Tongue (tissue), 2 donors: Measurements from ENCODE around the gene CPXM2. TPM values are rescaled to one million over a fixed set of nuclear protein-coding genes. Genes with fewer than 3 reads are reported as not detected.

Source experiments
- DNase-seq: peaks from one replicate; pipeline ENCODE4 v3.0.0-alpha.2; 2015
- total RNA-seq: library from RNA; depleted of rRNA; stranded (reverse); fragments of >200 nt; gene quantifications from one replicate; pipeline ENCODE4 v1.2.3, GENCODE V29; 2014

The CPXM2 gene
- total RNA-seq, 1 donor from 2014 or later, result 7.8 TPM

- DNase-seq, result no peak
Measured at GRCh38 chr10:123771877-123772644, 119.5 kb downstream of the CPXM2 start.

GRCh38 chr10:123769647-123770046 lies 122.0 kb downstream of the CPXM2 start:
- no peak for DNase-seq

DNA sequence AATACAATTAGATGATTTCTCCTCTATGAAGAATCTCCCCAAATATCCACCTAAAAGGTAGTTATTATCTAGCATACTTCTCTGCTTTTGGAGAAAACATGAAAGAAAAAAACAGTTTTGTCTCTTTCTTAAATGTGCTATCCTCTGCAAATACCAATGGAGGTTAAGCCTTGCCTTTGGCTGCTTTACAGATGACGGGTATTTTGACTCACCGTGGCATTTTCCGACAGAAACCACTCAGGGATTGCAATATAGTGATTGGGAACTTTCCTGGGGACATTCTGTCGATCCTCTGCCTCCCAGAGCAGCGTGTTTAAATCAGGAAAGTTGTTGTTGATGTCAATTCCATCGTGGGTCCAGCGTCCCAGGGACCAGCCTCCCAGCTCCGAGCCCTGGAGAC lies 124.8 kb downstream of the CPXM2 start:
- DNase-seq, result no peak

DNA sequence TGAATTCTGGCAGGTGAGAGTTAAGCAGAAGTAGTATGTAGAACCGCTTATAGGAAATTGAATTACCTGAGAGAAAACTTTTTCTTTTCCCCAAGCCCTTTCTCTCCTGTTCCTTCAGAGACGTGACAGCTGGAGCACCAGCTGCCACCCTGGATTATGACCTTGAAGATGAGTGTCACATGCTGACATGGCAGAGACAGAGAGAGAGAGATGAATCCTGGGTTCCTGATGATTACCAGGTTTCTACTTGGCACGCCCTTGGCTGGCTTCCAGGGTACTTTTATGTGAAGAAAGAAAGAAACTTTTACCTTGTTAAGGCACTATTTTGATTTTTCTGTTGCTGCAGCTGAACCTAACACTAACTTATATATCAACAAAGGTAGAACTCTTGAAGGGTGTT lies 125.6 kb downstream of the CPXM2 start:
- peak; percentile 40 for DNase-seq

- DNase-seq, result no peak
Measured at GRCh38 chr10:123761666-123762230, 129.9 kb downstream of the CPXM2 start.

GRCh38 chr10:123761038-123761428 lies 130.6 kb downstream of the CPXM2 start:
- DNase-seq, result no peak

- DNase-seq, result no peak
Measured at GRCh38 chr10:123760356-123761037, 131.1 kb downstream of the CPXM2 start.

DNA sequence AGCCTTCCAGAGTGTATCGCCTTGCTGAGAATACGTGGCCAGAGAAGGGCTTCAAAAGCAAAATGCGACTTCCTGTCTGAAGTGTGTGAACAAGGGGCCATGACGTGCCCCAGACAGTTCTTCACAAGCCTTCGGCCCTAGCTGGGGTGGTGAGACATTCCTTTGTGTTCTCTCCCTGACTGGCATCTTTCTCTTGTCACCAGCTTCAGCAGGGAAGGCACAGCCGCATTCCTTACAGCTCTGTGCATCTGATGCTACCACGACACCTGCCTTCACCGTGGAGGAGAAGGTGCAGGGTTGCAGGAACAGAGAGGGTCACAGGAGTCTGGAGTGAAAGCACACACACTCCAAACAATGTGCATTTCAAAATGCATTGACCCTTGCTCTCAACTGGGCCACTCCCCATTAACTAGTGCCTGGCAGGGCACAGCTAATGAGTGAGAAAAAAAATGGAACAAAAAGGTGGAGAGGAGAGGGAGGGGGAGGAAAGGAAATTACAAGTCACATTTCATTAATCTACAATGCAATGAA lies 132.0 kb downstream of the CPXM2 start:
- no peak for DNase-seq

DNA sequence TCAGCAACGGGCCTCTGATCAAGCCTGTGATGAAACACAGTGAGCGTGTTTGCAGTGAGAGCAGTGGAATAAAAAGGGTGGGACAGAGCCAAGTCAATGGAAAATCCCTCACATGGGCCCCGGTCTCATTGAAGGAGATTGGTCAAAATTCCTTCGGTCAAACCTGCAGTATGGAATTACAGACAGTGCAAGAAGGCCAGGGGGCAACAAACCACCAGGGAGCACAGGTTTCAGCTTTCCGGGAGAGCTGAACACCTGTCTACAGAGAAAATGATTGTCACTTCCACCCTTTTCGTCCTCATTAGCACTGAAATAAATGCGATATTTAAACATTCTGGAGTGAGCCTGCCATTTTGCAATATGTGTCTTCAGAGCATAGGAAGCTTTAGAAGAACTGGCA lies 132.6 kb downstream of the CPXM2 start:
- no peak for DNase-seq

GRCh38 chr10:123757853-123758252 lies 133.8 kb downstream of the CPXM2 start:
- no peak for DNase-seq

DNA sequence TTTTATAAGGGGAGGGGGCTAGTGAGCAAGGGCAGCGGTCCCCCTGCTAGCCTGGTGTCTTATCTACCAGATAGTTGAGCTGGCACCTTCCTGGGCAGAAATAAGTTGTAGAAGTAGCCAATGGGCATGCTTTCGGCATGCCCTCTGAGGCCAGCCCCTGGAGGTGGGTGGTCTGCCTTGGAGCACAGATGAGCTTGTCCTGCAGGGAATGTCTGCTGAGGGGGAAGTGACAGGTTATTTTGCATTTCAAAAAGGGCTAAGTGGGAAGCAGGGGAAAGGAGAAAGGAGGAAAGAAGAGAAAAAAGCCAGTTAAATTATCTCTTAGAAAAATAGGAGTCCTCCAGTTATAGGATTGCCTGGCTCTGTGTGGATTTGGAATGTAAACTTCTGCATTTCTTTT lies 136.5 kb downstream of the CPXM2 start:
- DNase-seq, result no peak

- DNase-seq, result no peak
Measured at GRCh38 chr10:123754123-123754522, 137.5 kb downstream of the CPXM2 start.

GRCh38 chr10:123751342-123752134 lies 140.1 kb downstream of the CPXM2 start:
- no peak for DNase-seq

- DNase-seq, result no peak
Measured at GRCh38 chr10:123750901-123751300, 140.7 kb downstream of the CPXM2 start.

- no peak for DNase-seq
Measured at GRCh38 chr10:123748711-123749110, 142.9 kb downstream of the CPXM2 start.

- no peak for DNase-seq
Measured at GRCh38 chr10:123747426-123747825, 144.2 kb downstream of the CPXM2 start.

- DNase-seq, result no peak
Measured at GRCh38 chr10:123746942-123747341, 144.7 kb downstream of the CPXM2 start.

DNA sequence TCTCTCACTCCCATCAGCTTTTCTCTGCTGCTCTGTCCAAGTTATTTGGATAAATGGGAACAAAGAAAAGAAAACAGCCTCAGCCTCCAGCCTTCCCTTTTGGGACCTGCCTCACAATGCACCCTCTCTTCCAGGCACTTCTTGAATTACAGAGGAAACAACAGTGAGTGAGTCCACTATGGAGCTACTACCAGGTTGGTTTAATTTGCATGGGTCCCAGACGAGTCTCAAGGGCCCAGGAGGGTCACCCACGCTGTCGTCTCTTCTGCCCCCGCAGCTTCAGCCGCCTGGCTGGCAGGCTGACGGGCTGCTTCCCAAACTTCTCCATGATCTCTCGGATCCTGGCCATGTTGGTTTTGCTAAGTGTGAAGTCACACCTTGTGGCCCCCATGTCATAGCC lies 145.1 kb downstream of the CPXM2 start:
- DNase-seq, result no peak

DNA sequence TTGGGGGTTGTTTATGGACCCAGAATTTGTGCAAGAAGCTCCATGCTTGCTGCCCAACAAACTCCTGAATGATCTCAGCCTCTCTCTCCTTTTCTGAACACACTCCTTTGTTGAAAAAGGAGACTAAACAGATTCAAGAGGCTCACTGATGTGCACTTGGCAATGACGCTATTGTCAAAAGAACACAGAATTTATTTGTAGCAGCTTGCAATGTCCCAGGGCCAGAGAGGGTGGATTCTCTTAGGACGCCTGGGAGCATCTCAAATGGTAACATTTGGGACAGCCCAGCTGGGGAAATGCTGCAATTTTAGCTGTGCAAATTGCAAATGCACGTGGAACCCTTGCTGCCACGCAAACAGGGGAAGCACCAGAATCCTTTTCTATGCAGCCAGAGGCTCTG lies 145.5 kb downstream of the CPXM2 start:
- peak; percentile 77 for DNase-seq

DNA sequence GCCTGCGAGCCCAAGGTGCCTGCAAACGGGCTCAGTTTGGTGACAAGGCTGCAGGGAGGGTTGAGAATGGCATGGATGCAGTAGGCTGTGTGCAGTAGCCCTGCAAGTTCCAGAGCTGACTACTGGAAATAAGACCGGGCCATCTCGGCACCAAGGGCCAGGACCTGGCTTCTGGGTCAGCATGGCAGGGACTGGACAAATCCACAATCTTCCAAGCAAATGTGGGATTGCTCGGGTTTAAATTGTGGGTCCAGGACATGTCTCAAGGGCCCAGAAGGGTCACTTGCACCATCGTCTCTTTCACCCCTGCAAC lies 147.4 kb downstream of the CPXM2 start:
- DNase-seq, result no peak

DNA sequence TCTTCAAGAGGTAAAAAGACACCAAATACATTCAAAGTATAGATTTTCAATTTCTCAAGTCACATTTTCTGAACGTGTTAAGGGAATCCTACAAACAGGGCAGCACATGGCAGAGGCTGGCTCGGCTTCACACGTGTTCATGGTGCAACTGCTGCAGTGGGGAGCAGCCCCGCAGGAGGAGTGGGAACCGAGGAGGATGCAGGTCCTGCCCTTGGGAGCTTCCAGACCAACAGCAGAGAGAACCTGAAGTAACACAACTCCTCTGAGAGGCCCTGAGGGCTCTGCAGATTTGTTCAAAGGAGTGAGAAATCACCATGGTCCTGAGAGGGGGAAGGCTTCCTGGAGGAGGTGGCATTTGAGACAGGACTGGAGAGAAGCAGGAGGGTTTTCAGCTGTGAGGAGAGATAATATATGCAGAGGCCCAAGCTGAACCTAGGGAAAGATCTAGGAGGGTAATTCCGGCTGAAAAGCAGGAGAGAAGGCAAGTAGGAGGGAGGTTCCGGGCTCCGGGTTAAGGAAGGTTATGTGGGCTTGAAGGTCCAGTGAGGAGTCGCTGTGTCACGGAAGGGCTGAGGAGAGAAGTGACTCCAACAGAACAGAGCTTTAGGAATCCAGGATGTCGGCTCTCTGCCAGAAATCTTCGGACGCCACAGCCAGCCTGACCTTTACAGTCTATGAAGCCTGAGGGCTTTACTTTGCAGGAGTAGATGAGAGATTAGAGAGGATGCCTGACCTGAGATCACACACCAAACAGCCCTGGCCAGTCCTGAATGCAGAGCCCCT lies 148.0 kb downstream of the CPXM2 start:
- DNase-seq, result no peak
